Measurements from ENCODE around the gene C2orf92.

C2orf92 gene

DNA sequence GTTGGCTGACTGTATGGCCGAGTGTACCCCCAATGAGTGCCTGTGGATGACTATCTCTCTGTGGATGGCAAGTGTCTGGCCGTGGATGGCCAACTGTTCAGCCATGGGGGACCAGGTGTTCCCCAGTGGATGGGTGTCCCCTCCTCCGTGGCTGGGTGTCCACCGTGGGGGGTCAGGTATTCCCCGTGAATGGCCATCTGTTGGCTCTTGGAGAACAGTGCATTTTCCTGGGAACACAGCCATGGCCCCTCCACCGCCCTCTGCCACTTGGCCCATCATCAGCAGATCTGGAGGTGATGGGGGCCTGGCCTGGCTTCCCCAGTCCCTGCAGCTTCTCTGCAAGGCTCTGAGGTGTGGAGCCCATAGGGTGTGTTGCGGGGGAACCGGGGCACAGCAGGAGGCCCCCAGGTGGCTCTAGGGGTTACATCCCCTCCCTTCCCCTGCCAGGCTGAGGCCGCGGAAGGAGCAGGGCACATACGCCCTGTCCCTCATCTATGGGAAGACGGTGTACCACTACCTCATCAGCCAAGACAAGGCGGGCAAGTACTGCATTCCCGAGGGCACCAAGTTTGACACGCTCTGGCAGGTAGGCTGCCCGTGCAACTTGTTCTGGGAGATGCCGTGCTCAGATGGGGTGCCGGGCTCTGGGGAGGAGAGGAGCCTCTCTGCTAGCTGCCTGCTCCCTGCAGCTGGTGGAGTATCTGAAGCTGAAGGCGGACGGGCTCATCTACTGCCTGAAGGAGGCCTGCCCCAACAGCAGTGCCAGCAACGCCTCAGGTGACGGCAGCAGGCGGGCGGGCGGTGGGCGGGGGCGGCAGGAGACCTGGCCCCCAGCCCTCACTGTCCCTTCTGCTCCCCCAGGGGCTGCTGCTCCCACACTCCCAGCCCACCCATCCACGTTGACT, 63.2 kb downstream of the C2orf92 start:
- DNase-seq, result no peak

DNA sequence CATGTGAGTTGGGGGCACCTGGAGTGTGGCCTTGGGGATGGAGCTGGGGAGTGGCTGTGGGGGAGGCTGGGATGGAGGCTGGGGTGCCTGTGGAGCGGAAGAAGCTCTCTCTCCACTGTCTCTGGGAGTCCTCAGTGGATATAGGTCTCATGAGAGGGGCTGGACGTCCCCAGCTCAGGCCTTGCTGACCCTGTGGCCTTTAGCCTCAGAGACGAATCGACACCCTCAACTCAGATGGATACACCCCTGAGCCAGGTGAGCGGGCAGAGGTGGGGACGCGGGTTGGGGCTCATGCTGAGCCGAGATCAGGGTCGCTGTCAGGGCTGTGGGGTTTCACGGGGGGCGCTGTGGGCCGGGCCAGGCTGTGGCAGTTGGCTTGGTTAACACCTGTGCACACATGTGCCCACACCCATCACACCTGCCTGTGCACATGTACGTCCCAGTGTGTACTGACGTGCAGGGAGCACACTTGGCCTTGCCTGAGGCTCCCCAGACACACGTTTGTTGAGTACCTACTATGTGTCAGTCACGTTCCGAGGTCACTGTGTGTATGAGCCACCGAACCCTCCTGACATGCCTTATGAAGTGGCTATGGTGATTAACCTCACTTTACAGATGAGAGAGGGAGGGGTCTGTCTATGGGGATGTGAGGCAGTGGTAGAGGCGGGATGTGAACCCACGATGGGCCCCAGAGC, 64.0 kb downstream of the C2orf92 start:
- DNase-seq, result no peak

DNA sequence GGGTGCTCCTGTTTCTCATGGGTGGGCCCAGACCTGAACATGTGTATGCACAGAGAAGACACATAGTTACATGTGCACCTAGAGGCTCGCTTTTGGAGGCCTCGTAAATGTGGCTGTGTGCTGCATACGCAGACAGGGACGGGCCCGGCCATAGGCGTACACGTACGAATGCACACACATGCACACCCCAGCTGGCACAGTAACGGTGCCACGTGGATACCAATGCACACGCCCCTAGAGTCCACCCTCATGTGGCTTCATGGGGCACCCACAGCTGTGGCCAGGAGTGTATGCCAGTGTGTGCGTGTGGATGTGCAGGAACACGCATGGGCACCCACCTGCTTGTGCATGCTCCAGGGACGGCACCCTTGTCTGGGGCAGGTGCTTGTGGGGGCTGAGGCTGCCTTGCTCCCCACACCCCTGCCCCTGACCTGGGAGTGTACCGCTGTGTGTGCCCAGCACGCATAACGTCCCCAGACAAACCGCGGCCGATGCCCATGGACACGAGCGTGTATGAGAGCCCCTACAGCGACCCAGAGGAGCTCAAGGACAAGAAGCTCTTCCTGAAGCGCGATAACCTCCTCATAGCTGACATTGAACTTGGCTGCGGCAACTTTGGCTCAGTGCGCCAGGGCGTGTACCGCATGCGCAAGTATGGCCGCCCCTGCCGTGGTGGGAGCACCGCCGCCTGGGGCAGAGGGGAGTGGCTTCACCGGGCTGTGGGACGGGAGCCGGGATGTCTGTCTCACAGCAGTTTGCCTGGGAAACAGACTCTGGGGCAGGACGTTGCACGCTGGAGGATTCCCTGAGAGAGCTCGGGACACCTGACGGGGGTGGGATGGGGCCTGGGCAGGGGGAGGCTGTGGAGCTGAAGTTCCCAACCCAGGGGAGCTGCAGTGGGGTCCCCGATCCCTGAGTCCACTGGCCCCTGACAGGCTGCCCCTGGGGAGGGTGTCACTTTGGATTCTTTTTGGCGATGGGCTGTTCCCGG, 64.8 kb downstream of the C2orf92 start:
- no peak for DNase-seq

DNA sequence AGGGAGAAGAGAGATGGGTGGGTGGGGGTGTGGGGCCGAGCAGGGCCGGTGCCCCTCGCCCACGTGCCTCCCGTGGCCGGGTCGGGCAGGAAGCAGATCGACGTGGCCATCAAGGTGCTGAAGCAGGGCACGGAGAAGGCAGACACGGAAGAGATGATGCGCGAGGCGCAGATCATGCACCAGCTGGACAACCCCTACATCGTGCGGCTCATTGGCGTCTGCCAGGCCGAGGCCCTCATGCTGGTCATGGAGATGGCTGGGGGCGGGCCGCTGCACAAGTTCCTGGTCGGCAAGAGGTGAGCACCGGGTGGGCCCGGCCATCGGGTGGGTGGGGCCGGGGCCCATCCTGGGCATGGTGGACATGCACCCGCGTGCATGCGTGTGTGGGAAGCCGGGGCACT, 65.6 kb downstream of the C2orf92 start:
- no peak for DNase-seq

DNA sequence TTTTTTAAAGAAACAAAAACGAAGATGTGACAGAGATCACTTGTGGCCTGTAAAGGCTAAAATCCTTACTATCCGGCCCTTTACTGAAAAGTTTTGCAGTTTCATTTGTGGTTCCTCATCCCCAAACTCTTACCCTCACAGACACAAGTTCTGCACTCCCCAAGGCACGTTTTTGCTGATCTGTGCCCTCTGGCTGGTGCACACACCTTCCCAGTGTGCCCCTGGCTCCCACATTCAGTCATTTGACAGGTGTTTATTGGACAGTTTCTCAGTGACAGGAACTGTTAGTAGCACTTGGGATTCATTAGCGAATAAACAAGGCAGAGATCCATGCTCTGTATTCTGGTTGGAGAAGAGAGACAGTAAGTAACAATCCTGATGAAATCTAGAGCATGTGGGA, 66.7 kb downstream of the C2orf92 start:
- no peak for DNase-seq

DNA sequence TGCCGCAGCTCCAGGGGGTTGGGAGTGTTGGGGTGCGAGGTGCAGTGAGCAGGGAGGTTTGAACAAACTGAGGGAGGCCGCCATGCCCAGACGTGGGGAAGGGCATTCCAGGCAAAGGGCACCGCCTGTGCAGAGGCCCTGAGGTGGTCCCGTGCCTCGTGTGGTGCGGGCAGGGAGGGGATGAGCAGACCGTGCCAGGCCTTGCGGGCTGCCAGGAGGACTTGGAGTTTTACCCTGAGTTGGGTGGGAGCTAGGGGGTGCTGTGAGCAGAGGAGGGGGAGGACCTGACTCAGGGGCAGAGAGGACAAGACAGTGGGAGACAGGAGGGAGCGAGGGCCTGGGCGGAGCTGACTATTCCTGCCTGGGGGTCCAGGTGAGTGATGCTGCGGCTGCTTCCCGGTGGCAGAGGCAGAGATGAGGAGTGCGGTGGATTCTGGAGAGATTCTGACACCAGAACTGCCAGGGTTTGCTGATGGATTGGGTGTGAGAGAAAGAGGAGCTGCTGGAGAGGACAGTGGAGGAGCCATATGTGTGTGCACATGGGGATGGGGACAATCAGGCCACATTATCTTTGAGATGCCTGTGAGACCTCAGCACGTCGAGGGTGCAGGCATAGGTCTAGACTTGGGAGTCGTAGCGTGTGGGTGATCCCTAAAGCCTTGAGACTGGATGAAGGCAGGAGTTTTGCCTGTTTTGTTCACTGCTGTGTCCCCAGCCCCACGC, 67.3 kb downstream of the C2orf92 start:
- no peak for DNase-seq

DNA sequence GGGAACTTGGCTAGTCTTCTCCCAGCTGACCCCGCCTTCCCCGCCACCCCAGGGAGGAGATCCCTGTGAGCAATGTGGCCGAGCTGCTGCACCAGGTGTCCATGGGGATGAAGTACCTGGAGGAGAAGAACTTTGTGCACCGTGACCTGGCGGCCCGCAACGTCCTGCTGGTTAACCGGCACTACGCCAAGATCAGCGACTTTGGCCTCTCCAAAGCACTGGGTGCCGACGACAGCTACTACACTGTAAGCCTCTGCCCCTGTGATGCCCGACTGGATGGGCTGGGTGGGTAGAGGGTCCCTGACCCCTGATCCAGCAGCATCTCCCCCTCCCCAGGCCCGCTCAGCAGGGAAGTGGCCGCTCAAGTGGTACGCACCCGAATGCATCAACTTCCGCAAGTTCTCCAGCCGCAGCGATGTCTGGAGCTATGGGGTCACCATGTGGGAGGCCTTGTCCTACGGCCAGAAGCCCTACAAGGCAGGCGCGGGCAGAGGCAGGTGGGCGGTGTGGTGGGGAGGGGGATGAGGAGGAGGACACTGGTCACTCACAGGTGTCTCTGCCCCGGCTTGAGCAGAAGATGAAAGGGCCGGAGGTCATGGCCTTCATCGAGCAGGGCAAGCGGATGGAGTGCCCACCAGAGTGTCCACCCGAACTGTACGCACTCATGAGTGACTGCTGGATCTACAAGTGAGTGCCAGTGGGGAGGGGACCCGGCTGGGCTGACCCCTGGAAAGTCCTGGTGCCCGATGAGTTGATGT, 68.1 kb downstream of the C2orf92 start:
- no peak for DNase-seq

DNA sequence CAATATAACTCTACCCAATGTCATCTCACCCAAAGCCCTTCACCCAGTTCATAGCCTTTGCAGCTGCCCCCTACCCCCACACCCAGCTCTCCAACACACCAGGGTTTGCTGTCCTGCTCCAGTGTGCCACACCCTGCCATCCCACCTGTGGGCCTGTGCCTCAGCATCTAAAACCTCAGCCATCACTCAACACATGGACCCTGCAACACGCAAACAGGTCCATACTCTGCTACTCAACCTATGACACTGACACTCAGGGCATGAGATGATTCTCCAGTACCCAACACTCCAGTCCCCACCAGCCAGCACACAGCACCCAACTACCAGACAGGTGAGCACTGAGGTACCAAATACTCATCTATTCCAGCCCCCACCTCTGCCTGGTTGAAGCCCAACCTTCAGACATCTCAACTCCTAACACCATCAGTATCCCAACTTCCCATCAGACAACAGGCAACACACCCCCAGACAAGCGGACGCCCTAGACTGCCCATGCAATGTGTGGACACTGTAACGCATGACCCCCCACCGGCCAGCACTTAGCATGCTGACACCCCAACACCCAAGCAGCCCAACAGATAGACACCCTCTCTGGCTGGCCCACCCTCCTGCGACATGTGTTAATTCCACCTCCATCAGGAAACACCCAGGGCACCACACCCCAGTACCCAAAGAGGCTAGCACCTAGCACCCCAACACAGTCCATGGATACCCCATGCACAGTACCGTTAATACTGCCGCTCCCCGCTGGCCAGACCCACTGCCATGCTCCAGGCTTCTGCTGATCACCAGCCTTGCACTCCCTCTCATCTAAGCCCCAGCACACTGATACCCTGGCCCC, 68.9 kb downstream of the C2orf92 start:
- DNase-seq, result no peak

DNA sequence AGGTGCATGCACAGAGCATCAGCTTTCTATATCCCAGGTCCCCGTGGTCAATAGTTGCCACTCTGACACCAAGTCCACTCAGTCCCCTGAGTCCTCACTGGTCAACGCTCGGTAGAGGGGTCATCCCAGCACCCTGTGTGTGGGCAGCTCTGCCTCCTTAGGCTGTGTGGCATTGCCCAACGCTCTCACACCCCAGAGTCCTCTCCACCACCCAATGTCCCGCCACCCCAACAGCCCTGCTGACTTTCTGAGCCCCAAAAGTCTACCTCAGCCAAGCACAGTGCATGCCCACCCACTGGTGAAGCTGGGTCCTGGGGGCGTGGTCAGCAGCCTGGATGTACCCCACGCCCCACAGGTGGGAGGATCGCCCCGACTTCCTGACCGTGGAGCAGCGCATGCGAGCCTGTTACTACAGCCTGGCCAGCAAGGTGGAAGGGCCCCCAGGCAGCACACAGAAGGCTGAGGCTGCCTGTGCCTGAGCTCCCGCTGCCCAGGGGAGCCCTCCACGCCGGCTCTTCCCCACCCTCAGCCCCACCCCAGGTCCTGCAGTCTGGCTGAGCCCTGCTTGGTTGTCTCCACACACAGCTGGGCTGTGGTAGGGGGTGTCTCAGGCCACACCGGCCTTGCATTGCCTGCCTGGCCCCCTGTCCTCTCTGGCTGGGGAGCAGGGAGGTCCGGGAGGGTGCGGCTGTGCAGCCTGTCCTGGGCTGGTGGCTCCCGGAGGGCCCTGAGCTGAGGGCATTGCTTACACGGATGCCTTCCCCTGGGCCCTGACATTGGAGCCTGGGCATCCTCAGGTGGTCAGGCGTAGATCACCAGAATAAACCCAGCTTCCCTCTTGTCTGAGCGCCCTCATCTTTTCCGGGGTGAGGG, 69.7 kb downstream of the C2orf92 start:
- DNase-seq, result no peak

DNA sequence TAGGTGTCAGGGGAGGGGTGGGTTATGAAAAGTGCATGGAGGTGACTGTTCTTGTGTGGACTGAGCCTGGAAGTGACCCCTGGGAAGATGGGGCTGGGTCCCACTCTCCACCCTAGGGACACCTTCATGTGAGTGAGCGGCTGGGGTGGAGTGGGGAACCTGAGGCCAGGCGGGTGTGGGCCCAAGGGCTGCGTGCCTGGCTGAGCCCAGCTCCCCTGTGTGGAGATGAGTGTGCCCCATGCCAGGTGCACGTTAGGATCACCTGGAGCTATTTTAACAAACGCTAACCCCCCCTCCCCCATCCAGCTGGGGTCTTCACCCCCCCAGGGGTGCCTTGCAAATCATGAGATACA, 70.4 kb downstream of the C2orf92 start:
- no peak for DNase-seq

DNA sequence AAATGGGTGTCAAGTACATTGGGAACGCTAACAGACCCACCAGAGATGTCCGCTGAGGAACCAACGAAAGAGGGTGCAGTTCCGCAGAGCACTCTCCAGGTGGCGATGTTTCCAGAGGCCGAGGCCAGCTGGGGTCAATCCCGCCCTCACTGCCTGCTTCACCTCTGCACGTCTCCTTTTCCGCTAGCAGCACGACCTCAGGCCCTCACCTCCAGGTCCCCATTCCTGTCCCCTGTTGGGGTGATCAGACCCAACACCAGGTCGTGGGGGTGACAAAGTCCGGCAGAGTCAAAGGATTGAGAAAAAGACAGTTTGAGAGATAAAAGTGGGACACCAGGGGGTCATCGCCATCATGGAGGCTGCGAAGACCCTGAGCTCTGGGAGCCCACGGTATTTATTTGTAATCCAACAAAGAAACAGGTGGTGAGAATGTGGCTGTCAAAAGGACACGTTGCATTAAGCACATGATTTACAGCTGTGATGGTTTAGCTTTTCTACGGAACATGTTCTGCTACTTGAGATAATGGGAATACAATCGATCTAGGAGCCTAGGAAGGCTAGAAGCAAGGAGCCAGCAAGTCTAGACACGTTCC, 71.2 kb downstream of the C2orf92 start:
- DNase-seq, result no peak

DNA sequence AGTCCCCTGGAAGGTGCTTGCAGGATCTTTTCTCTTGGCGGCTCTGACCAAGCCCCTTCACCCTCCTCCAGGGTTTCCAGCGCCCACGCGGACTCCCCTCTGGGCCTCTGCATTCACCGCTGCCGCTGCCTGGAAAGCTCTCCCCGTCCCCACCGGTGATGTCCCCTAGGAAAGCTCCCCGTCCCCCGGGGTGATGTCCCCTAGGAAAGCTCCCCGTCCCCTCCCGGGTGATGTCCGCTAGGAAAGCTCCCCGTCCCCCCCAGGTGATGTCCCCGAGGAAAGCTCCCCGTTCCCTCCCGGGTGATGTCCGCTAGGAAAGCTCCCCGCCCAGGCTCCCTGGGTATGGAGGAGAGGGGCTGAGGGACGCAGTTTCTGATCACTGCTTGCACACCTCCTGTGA, 71.7 kb downstream of the C2orf92 start:
- DNase-seq, result no peak

DNA sequence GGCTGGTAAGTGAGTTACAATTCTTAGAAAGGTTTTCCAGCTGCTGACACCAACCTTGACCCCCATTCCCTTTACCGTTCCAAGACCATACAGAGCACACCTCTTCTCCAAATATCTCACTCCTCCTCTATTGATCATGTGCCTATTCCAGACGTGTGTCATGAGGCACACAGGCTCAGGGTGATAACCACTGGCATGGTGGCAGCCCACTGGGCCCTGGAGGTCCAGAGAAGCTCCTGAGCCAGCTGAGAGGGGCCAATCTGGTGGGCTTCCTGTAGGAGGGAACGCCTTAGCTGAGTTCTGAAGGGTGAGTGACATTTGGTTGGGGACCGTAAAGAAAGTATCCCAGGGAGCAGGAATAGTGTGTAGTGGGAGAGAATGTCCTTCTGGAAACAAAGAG, 72.2 kb downstream of the C2orf92 start:
- DNase-seq, result no peak

DNA sequence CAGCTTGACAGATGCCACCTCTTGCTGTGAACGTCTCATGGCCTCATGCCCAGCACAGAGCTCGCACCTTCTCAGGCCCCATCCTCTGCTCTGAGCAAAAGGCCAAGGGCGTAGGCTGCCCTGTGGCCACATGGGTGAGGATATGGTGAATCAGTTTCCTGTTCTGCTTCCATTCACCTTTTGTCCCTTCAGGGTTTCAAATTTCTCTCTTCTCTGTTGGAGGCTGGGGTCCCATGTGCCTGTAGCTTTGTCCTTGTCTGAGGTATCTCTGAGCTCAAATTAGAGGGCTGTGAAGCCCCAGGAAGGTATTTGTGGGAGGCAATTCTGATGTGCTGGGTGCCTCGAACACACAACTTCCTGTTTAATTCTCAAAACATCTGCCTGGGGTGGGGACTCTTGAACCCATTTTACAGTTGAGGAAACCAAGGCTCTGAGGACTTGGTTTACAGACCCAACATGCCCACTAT, 72.9 kb downstream of the C2orf92 start:
- DNase-seq, result no peak

DNA sequence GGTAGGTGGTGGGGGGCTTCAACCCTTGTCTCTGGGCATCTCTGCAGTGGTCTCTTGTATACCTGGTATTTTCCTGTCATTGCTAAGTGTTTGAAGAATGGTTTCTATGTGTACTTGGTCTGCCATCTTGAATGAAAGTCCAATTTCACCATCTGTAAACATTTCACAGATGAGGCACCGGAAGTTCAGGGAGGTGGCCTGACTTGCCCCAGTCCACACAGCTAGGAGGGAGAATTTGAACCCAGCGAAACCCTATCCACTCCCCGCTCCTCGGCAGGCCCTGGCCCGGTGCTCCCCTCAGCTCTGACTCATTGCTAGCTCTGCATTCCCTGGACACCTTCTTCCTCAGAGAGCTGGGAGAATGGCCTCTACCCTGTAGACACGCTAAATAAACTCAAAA, 74.4 kb downstream of the C2orf92 start:
- DNase-seq, result no peak

DNA sequence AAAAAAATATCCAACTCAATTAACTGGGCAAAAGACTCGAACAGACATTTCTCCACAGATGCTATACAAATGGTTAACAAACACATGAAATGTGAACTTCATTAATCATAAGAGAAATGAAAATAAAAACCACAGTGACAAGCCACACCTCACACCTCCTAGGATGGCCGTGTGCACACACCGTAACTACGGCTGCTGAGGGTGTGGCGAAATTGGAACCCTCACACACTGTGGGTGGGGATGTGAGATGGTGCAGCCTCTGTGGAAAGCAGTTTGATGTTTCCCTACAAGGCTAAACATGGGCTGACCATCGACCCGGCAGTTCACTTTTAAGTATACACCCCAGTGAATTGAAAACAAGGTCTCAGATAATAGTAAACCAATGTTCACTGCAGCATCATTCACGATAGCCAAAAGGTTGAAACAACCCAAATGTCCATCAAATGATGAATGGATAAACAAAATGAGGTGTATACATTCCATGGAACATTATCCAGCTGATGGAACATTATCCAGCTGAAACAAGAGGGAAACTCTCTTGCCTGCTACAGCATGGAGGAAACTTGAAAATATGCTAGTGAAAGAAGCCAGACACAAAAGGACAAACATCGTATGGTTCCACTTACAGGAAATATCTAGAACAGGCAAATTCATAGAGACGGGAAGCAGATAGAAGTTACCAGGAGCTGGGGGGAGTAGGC, 76.1 kb downstream of the C2orf92 start:
- no peak for DNase-seq

DNA sequence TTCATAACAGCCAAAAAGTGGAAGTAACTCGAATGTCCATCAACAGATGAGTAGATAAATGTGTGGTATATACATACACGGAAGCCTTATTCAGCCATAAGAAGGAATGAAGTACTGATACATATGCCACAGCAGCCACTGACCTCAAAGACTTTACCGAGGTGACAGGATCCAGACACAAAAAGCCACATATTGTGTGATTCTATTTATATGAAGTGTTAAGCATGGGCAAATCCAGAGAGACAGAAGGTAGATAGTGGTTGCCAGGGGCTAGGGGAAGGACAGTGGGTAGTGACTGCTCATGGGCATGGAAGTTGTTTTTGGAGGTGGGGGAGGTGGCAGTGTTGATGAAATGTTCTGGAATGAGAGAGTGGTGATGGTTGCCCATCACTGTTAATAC, 77.8 kb downstream of the C2orf92 start:
- DNase-seq, result no peak

DNA sequence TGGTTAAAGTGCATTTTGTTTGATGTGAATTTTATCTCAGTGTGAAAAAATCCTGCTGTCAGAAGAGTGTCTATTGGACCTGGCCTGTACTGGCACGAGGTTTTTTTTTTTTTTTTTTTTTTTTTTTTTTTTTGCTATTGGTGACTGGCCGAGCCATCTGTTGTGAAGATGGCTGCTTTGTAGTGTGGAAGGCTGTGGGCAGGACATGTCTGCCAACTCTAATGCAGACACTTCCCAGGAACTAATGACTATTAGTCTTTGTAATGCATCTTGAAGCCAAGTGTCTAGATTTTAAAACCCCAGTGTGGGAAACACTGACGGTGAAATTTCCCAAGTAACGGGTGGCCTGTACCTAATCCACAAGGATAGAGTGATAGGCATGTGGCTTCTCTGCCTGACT, 78.2 kb downstream of the C2orf92 start:
- no peak for DNase-seq

DNA sequence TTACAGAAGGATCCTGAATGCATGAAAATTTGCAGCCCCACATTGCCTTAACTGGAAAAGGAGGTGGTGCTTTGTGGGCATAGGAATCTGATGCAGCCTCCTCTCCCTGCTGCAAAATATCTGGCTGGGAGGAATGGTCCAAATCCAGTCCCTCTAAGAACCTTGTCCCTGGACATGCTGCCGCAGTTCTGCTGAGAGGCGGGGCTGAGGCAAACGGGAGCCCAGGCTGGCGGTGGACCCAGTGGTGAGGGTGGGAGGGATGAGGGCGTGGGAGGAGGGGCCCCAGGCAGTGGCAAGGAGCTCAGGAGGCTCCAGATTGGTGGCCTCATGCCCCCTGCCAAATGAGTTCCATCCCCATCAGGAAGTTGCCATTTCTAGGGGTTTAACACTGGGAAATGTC, 80.1 kb downstream of the C2orf92 start:
- no peak for DNase-seq

Data from T1000 (cell line).